Stimulated activated CD4-positive, alpha-beta T cell treated with anti-CD3 and anti-CD28 coated beads, Interleukin-1b, Interleukin-23, amount 100 ng/mL, for 48 hours (primary cell): ENCODE results near the gene PNKP.

Source experiments
- DNase-seq: peaks from one replicate; pipeline ENCODE4 v3.0.0-alpha.2; 2020

PNKP gene

DNA sequence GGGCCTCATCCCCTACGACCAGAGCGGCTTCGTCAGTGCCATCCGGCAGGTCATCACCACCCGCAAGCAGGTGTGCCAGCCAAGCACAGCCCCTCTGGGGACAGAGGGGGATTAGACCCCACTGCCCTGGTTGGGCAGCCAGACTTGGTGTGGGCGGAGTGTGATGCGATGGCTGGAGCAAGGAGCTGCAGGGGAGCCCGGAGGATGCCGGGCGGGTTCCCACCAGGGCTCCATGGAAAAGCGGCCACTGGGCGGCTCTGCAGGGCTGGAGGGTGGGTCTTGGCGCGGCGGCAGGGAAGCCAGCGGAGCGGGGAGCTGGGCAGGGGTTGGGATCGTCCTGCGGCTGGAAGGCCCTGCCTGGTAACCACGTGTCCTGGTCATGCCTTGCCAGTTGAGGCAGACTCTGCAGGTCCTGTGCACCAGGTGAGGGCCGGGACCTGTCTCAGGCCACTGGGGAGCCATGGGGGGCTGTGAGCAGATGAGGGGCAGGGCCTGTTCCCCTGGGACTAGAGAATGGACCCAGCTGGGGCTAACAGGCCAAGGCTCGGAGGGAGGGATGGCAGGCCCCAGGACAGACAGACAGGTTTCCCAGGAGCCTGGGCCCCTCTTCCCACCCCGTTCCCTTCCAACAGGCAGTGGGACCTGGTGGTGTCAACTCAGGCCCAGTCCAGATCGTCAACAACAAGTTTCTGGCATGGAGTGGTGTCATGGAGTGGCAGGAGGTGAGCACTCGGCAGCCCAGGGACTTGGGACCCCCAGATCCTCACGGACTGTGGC, 10.1 kb downstream of the PNKP start:
- no peak for DNase-seq

DNA sequence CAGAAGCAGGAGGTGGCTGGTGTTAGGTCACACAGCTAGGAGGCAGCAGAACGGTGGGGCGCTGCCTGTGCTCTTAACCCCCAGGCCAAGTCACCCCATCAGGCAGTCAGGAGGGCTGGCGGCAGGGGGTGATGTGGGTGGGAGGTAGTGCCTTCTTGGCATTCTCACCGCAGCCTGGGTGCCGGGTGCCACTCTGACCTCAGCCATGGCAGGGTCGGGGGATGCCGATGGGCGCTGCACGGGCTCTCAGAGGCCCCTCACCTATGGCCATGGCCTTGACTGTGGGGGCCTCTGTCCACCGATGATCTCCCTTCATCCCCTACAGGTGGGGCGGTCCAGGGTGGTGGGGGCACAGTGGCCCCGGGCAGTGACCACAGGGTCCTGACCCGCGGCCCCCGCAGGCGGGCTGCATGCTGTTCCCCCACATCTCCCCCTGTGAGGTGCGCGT, 10.8 kb downstream of the PNKP start:
- DNase-seq, result no peak

- no peak for DNase-seq
These were observed 11.5 kb downstream of the PNKP start for GRCh38 chr19:49855676-49856573.

DNA sequence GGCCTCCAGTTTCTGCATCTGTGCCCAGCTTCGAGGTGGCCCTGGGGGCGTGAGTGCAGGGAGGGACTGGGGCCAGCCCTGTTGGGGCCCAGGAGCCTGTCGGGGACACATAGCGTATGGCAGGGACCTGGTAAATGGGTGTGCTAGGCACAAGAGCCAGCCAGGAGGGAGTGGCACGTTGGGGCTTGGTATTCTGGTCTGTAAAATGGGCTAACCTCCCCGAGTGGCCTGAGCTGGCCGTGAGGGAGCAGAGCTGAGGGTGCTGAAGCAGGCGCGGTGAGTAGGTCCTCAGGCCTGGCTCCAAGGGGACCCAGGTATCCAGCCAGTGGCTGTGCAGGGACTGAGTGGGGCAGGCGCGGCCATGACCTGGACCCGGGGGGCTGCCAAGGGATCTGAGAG, 12.1 kb downstream of the PNKP start:
- DNase-seq, result no peak

DNA sequence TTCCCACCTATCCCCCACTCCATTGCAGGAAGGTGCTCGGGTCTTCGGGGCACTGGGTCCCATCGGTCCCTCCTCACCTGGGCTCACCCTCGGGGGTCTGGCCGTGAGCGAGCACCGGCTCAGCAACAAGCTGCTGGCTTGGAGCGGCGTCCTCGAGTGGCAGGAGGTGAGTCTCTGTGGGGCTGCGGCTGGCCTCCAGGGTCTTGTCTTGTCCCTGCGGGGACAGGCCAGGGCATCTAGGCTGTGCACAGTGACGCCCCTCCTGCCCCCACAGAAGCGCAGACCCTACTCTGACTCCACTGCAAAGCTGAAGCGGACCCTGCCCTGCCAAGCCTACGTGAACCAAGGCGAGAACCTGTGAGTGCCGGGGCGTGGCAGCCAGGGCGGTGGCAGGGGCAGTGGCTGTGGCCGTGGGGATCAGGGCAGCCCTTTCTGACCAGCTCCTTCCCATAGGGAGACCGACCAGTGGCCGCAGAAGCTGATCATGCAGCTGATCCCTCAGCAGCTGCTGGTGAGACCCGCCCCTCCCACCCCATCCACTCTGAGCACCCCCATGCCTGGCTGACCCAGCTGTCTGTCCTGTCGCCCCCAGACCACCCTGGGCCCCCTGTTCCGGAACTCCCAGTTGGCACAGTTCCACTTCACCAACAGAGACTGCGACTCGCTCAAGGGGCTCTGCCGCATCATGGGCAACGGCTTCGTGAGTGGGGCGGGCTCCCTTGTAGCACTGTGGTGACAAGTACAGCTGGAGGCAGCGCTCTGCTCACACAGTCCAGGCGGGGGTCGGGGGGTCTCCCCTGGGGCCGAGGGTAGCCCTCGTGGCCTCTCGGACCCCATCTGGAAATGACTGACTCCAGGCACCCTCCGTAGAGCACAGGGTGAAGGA, 12.8 kb downstream of the PNKP start:
- no peak for DNase-seq

DNA sequence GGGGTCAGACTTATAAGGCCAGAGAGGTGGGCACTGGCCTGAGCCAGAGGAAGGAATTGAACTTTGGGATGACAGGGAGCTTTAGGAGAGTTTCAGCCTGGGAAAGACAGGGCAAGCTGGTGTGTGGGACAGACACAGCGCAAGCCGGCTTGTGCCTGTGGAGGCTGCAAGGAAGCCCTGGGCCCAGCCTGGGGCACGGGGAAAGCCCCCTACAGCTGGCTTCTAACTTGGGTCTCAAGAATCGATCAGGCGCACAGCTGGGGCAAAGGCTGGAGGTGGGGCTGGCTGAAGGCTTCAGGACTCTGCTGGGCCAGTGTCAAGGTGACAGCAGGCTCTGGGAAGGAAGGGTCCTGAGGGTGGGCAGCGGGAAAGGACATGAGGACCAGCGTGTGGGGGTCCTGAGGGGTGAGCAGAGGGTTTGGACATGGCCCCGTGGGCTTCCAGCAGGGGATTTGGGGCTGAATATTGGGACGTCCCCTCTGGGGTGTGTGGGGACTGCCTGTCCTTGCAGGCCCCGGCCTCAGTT, 13.5 kb downstream of the PNKP start:
- no peak for DNase-seq

DNA sequence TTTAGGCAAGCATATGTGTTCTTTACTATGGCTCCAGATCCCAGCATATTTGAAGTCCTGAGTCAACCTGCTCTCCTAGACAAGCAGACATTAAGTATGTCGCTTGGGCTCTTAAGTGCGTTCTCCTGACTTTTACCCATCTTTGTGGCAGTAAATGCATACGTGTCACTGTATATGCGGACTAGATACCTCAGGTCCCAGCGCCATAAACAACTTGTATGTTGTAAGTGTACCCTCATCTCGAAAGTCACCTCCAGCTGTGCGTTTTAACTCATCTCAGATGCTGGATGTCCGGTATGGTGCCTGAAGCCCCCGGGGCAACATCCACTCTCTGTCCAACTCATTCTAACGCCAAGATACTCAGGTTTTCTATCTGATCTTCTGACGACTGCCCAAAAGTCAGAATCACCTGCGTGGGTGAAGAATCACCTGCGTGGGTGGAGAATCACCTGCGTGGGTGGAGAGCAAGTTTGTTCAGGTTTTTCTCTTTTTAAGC, 14.7 kb downstream of the PNKP start:
- DNase-seq, result no peak

DNA sequence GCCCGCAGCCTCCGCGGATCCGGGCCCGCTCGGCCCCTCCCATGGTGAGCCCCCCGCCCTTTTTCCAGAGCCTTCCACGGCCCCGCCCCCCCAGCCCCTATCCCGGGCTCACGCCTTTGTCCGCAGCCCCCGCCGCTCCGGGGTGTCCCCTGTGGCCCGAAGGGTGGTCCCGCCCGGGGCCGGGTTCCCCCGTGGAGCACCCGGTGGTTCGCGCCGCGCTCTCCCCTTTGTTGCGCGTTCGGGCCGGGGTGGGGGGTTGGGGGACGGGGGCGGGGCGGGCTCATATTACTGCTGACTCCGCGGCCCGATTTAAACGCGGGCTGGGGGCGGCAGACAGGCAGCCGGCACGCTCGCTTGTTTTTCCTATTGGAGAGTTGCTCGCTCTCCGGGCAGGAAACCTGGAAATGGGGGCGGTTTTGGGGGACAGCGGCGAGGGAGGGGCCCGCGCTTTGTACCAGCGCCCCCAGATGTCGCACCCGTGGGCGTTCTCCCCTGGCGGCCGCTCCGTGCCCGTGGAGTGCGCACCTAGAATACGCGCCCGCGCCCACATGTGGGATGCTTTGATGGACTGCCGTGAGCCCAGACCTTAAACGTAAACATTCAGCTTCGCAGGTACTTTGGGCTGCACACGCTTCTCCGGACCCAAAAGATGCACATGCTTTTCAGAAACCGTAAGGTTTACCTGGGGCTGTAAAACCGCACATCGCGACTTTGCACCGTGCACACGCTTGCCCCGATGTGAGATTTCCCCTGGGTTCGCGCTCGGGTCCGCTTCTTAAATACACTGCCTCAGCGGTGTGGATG, 15.7 kb downstream of the PNKP start:
- no peak for DNase-seq

GRCh38 chr19:49850487-49851342, 16.7 kb downstream of the PNKP start, which contains the start of gene PTOV1:
Gene PTOV1 (plus strand): TSS chr19:49851159.
- DNase-seq, result peak; percentile 90

DNA sequence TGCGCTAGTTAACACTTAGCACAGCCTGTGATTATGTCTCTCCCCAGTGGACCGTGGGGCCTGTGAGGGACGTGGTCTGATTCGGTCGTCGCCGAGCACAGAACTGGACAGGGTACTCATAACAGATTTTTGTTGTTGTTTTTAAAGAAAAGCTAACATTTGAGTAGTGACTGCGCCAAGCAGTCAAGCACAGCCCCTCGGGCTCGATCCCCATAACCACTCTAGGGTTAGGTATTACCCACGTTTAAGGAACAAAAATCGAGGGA, 17.2 kb downstream of the PNKP start:
- DNase-seq, result no peak

DNA sequence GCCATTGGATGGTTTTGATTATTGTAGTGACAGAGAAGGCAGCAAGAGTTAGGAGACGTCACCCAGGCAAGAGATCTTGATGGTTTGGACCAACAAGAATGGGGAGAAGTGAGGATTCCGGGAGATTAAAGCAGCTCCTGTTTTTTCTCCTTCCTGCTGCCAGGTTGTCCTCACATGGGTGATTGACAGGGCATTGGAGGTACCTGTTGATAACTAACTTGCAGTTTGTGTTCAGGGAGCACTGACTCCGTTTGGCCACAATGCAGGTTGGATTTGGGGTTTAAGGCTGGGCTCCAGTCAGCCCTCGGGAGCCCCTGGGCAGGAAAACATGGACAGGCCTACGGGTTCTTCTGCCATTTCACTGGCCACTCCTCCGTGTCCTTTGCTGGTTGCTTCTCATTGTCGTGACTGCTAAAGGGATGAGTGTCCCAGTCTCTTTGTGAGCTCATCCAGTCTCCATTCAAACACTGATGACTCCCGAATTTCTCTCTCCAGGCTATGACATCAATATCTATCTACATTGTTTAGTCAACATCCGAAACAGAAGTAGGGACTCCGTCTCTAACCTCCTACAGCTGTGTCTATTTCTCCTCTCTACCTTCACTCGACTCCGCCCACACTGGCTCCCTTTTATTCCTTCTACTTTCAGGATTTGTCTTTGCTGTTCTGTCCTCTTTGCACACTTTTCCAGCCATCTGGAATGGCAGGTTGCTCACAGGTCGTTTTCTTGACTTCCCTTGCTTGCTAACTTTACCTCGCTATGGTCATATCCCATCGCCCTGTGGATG, 17.7 kb downstream of the PNKP start:
- DNase-seq, result no peak

DNA sequence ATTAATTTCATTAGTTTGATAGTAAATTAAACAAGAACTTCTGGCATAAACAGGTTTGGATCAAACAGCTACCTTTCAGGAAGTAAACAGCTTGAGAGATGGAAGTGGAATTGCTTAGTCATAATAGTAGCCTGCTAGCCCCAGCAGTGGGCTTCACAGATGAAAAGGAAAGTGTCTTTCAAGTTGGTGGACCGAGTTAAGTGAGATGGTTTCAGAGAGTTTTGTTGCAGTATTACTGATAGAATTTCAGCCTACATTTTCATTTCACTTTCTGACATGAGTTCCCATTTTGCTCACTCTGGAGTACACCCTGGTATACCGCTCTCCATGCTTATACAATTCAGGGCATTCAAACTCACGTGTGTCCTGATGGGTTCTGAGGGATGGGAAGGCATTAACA, 18.4 kb downstream of the PNKP start:
- DNase-seq, result no peak

DNA sequence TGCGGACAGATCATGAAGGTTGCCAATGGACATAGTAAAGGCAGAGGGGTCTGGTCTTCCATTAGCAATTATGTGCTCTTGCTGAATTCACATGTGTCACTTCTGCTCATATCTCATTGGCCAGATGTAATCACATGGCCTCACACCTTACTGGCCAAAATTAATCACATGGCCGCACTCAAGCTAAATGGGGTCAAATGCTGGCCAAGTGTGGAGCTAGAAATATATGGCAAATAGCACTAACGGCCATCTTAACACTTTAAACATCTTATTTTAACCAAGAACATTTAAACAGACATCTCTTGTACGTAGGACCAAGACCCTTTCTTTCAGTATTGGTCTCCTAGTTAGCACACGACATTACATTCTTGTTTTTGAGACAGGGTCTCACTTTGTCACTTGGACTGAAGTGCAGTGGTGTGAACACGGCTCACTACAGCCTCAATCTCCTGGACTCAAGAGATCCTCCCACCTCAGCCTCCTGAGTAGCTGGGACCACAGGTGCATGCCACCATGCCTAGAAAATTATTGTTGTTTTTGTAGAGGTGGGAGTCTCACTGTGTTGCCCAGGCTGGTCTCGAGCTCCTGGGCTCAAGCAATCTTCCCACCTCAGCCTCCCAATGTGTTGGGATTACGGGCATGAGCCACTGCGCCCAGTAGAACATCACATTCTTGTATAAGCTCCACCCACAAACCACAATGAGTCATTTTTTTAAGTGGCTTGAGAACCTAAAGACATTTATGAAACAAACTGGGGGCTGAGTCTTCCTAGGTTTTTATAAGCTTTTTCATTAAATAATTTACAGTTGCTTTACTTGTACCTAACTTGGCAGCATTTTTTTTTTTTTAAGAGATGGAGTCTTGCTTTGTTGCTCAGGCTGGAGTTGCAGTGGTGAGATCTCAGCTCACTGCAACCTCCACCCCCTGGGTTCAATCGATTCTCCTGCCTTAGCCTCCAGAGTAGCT, 19.4 kb downstream of the PNKP start:
- DNase-seq, result no peak

DNA sequence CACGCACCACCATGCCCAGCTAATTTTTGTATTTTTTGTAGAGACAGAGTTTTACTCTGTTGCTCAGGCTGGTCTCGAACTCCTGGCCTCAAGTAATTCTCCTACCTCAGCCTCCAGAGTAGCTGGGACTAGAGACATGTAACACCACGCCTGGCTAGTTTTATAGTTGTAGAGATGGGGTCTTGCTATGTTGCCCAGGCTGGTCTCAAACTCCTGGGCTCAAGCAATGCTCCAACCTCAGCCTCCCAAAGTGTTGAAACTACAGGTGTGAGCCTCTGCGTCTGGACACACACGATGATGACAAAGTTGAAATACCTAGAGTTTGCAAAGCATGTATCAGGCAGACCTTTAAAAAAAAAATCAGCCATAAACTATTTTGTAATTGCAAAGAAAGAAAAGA, 21.0 kb downstream of the PNKP start:
- no peak for DNase-seq

DNA sequence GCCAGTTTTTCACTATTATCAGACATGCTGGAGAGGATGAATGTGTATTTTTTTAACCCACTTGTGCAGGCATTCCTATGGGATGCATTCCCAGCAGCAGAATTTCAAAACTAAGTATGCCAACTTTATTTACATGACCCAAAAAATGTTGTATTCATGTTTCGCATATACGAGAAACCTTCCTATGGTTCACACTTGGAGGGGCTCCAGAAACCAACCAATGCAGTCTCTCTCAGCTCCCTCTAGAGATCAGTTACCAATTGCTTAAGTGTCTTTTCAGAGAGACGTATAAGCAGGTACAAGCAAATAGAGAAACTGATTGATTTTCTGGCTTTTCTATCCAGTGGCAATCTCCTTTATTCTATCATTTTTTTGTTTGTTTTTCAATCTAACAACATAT, 22.0 kb downstream of the PNKP start:
- no peak for DNase-seq

GRCh38 chr19:49844138-49845095, 23.0 kb downstream of the PNKP start:
- DNase-seq, result no peak

DNA sequence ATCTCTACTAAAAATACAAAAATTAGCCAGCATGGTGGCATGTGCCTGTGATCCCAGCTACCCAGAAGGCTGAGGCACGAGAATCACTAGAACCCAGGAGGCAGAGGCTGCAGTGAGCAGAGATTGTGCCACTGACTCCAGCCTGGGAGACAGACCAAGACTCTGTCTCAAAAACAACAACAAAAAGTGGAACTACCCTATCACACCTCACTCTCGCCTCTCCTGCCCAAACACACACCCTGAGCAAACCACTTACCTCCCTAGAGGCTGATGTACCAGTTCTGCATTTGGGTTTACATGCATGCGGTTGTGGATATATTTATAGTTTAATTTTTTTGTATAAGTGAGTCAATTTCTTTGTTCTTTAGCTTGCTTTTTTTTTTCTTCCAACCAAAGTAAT, 24.1 kb downstream of the PNKP start:
- DNase-seq, result no peak
